ENCODE measurements around the gene CLTC.

DNA sequence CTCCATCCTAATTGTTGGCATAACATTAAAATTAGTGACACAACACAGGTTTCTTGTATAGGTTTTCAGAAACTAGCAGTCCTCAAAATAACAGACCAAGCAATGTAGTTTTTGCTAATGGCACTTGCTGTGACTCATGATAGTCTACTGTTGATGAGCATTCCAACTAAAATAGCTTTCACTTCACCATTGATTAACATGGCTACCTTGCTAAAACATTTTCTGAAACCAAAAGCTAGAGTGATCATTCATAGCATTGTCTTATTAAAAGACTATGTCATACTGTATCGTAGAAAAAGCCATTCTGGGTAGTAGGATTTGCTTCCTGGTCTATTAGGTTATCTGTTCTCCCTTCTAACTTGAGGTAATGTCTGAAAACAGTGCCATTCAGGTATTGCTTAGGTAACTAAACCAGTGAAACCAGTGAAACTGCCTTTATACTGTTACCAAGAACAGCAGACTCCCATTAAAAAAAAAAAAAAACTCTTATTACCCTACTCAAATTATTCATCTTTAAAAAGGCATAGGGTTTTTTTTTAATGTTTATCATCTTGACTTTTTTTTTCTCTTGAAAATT lies 2.5 kb upstream of the CLTC start:
- TF ChIP-seq CTCF (conservative IDR thresholded peaks at IDR 0.05) (no peak), EZH2 (IDR thresholded peaks at IDR 0.05; ENCODE audit: low read depth) (no peak)
